HepG2 (cell line): ENCODE results near the gene CCN2. TPM values are rescaled to one million over a fixed set of nuclear protein-coding genes. Genes with fewer than 3 reads are reported as not detected.
A peak's percentile ranks its signal among the peaks of the same experiment; 100 is the strongest.

Source experiments
- ATF6 ChIP-seq: sonication (generic); formaldehyde crosslinking; conservative IDR thresholded peaks from 2 replicates; pipeline ENCODE4 v1.4.0; 2020; ENCODE audit warnings: missing genetic modification reagents
- DNMT3B ChIP-seq: conservative IDR thresholded peaks from 2 replicates; pipeline ENCODE4 v1.6.1; 2016; ENCODE audit warnings: missing biosample characterization, control low read depth
- JUND ChIP-seq: sonication (generic); formaldehyde crosslinking; IDR thresholded peaks from 2 replicates; pipeline ENCODE4 v1.8.0; 2022; ENCODE audit warnings: mild to moderate bottlenecking, missing genetic modification reagents
- NFYB ChIP-seq: sonication (generic); formaldehyde crosslinking; IDR thresholded peaks from 2 replicates; pipeline ENCODE4 v1.4.0; 2020; ENCODE audit warnings: missing genetic modification reagents
- PHF8 ChIP-seq: sonication (generic); formaldehyde crosslinking; IDR thresholded peaks from 2 replicates; pipeline ENCODE4 v1.5.0; 2020; ENCODE audit warnings: missing genetic modification reagents
- PLRG1 ChIP-seq: fragments of 450-650 bp; conservative IDR thresholded peaks from 2 replicates; pipeline ENCODE4 v1.6.1; 2016
- PRMT3 ChIP-seq: sonication (generic); formaldehyde crosslinking; IDR thresholded peaks from 2 replicates; pipeline ENCODE4 v1.8.1; 2022; ENCODE audit warnings: low read depth, mild to moderate bottlenecking, moderate library complexity, missing genetic modification reagents, borderline replicate concordance
- RORA ChIP-seq: sonication (generic); formaldehyde crosslinking; IDR thresholded peaks from 2 replicates; pipeline ENCODE4 v1.5.0; 2020; ENCODE audit warnings: mild to moderate bottlenecking, missing genetic modification reagents, moderate library complexity
- ZBTB14 ChIP-seq: sonication (generic); formaldehyde crosslinking; IDR thresholded peaks from 2 replicates; pipeline ENCODE4 v1.4.0; 2020; ENCODE audit warnings: missing genetic modification reagents
- ZIK1 ChIP-seq: sonication (generic); formaldehyde crosslinking; IDR thresholded peaks from 2 replicates; pipeline ENCODE4 v1.5.0; 2020; ENCODE audit warnings: mild to moderate bottlenecking, low read depth, missing genetic modification reagents, borderline replicate concordance
- ZNF138 ChIP-seq: sonication (generic); formaldehyde crosslinking; IDR thresholded peaks from 2 replicates; pipeline ENCODE4 v1.5.0; 2020; ENCODE audit warnings: mild to moderate bottlenecking, low read depth, missing genetic modification reagents
- ZNF17 ChIP-seq: sonication (generic); formaldehyde crosslinking; IDR thresholded peaks from 2 replicates; pipeline ENCODE4 v1.5.0; 2020; ENCODE audit warnings: mild to moderate bottlenecking, missing genetic modification reagents
- ZNF24 ChIP-seq: fragments of 450-650 bp; IDR thresholded peaks from 2 replicates; pipeline ENCODE4 v1.6.1; 2017; ENCODE audit warnings: antibody characterized with exemption, mild to moderate bottlenecking
- ZNF33A ChIP-seq: sonication (generic); formaldehyde crosslinking; IDR thresholded peaks from 2 replicates; pipeline ENCODE4 v1.5.1; 2020; ENCODE audit warnings: missing genetic modification reagents, mild to moderate bottlenecking, moderate library complexity, borderline replicate concordance
- ZNF432 ChIP-seq: sonication (generic); formaldehyde crosslinking; IDR thresholded peaks from 2 replicates; pipeline ENCODE4 v1.5.0; 2020; ENCODE audit warnings: missing genetic modification reagents, mild to moderate bottlenecking, borderline replicate concordance
- ZNF547 ChIP-seq: sonication (generic); formaldehyde crosslinking; IDR thresholded peaks from 2 replicates; pipeline ENCODE4 v1.5.1; 2020; ENCODE audit warnings: mild to moderate bottlenecking, missing genetic modification reagents
- ZNF598 ChIP-seq: sonication (generic); formaldehyde crosslinking; IDR thresholded peaks from 2 replicates; pipeline ENCODE4 v1.5.1; 2020; ENCODE audit warnings: mild to moderate bottlenecking, missing genetic modification reagents, borderline replicate concordance
- ZNF609 ChIP-seq: sonication (generic); formaldehyde crosslinking; IDR thresholded peaks from 2 replicates; pipeline ENCODE4 v1.4.0; 2020; ENCODE audit warnings: mild to moderate bottlenecking, missing genetic modification reagents, borderline replicate concordance
- polyA plus RNA-seq, 8 experiments: library from polyadenylated mRNA; depleted of rRNA in 3 of 8; stranded (reverse) in 7 of 8; unstranded in 1 of 8; fragments of >200 nt; fragmentation: Illumina TruSeq in 4 of 8; extraction: Trizol in 4 of 8; gene quantifications; 2 replicates each; pipeline versions ENCODE4 v1.2.1 to v1.2.3, GENCODE V29; 2011 to 2016; ENCODE audit warnings: low read depth in 4 of 8, missing spikeins in 1 of 8, mixed read lengths in 1 of 8; ENCODE audit not compliant: insufficient read depth in 1 of 8
- total RNA-seq, 5 experiments: library from RNA; depleted of rRNA; stranded (reverse); fragments of >200 nt; fragmentation: Illumina TruSeq; extraction: Trizol; gene quantifications; 2 replicates each; pipeline ENCODE4 v1.2.3, GENCODE V29; 2016; ENCODE audit warnings: low read depth in 1 of 5
- TF ChIP-seq, protein P1 (sequence below): sonication (generic); formaldehyde crosslinking; IDR thresholded peaks from 2 replicates; pipeline ENCODE4 v1.4.0; 2020; ENCODE audit warnings: low read depth, mild to moderate bottlenecking, missing genetic modification reagents

Gene CCN2
- total and polyA plus RNA-seq, 2 of the 13 experiments (the other 11 are each of a cell fraction or from before 2014, with no cell fraction given): 34.7 to 316 TPM

DNA sequence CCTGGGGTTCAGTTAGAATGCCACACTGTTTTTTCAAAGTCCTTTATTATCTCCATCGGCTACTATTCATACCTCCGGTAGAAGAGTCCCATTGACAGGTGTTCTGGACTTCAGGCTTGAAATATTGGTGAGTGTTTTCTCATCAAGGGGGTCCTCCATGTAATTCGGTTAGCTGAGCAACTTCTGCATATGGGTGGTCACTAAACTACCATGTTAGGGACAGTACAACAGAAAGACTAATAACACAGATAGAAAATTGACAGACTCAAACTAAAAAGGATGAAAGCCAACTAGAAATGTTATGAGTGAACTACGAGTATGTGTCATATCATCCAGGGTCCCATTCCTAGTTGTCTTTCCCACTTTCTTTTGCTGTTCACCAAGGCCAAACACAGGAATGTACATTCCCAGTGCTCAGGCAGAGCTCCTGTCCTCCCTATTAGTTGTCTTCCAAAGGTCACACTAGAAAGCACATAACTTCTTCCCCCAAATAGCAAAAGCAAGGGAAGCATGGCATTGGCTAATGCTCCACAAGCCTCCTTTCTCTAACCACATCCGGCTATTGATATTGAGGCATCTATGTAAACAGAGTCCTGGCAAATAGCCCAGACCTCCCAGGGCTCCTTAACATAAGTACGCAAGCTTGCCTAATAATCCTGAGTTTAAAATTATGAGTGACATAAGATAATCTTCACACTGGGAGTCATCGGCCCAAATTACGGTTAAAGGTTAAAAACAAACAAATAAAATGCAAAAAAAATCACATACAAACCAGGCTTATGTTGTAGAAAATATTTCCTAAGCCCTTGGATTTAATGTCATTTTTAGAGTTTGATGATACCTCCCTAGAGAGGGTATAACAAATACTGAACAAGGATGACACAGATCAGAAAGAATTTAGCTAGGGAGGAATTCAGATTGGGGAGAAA, 13.2 kb downstream of the CCN2 start (continued):
- TF ChIP-seq PRMT3 (CRISPR knock-in tag) (no peak), ZNF609 (CRISPR knock-in tag) (peak; percentile 95), ZNF432 (CRISPR knock-in tag) (no peak), ZNF24 (0 out of 2 replicates have a peak, but pooled peaks have one; percentile 9), DNMT3B (CRISPR knock-in tag) (peak; percentile 99), PHF8 (CRISPR knock-in tag) (peak; percentile 42; the same call in 1 of the 2 replicates), ATF6 (CRISPR knock-in tag) (peak; percentile 54; the same call in 1 of the 2 replicates), ZNF547 (CRISPR knock-in tag) (peak; percentile 59; the same call in 1 of the 2 replicates), ZNF33A (CRISPR knock-in tag) (no peak), JUND (no peak), ZNF17 (no peak), ZBTB14 (CRISPR knock-in tag) (no peak), ZNF598 (no peak), PLRG1 (no peak), ZIK1 (peak; percentile 82; the same call in 1 of the 2 replicates), RORA (CRISPR knock-in tag) (no peak), NFYB (CRISPR knock-in tag) (peak; percentile 71), ZNF138 (CRISPR knock-in tag) (no peak)
- TF ChIP-seq, protein P1, sequence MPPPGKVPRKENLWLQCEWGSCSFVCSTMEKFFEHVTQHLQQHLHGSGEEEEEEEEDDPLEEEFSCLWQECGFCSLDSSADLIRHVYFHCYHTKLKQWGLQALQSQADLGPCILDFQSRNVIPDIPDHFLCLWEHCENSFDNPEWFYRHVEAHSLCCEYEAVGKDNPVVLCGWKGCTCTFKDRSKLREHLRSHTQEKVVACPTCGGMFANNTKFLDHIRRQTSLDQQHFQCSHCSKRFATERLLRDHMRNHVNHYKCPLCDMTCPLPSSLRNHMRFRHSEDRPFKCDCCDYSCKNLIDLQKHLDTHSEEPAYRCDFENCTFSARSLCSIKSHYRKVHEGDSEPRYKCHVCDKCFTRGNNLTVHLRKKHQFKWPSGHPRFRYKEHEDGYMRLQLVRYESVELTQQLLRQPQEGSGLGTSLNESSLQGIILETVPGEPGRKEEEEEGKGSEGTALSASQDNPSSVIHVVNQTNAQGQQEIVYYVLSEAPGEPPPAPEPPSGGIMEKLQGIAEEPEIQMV (CRISPR knock-in tag): 0 out of 2 replicates have a peak, but pooled peaks have one; percentile 36
